H9 (cell line): Measurements from ENCODE around the gene STAC2. TPM values are rescaled to one million over a fixed set of nuclear protein-coding genes. Genes with fewer than 3 reads are reported as not detected.
"Not testable (repeated sequence)": the region's sequence is repeated elsewhere in the genome, so short reads cannot be mapped to it uniquely, and the experiment has no call there.

ENCODE experiments used
- DNase-seq: peaks from one replicate; pipeline ENCODE4 v3.0.0-alpha.2; 2017
- H2AFZ ChIP-seq: one replicate; pipeline ENCODE4 v1.6.1; 2013; ENCODE audit warnings: mild to moderate bottlenecking, low read length, control low read depth, moderate library complexity
- H2AK5ac ChIP-seq: 2 replicates; pipeline ENCODE4 v1.6.1; 2013; ENCODE audit warnings: low read length, control low read depth, mixed read lengths; ENCODE audit not compliant: insufficient read length
- H2BK120ac ChIP-seq: one replicate; pipeline ENCODE4 v1.6.1; 2013; ENCODE audit warnings: low read depth, mild to moderate bottlenecking, low read length, control low read depth, inconsistent platforms; ENCODE audit not compliant: poor library complexity, severe bottlenecking
- H2BK12ac ChIP-seq: 2 replicates; pipeline ENCODE4 v1.6.1; 2013; ENCODE audit warnings: low read length, control low read depth, mixed read lengths, low read depth; ENCODE audit not compliant: insufficient read length
- H2BK15ac ChIP-seq: 2 replicates; pipeline ENCODE4 v1.6.1; 2013; ENCODE audit warnings: low read depth, low read length, control low read depth
- H2BK20ac ChIP-seq: one replicate; pipeline ENCODE4 v1.6.1; 2013; ENCODE audit warnings: low read depth, mild to moderate bottlenecking, low read length, control low read depth, inconsistent platforms; ENCODE audit not compliant: poor library complexity, severe bottlenecking
- H2BK5ac ChIP-seq: 2 replicates; pipeline ENCODE4 v1.6.1; 2013; ENCODE audit warnings: low read length, control low read depth, mixed read lengths; ENCODE audit not compliant: insufficient read length
- H3K14ac ChIP-seq: 2 replicates; pipeline ENCODE4 v1.6.1; 2013; ENCODE audit warnings: low read length, control low read depth; ENCODE audit not compliant: insufficient read depth
- H3K18ac ChIP-seq: 2 replicates; pipeline ENCODE4 v1.6.1; 2013; ENCODE audit warnings: low read depth, mild to moderate bottlenecking, mixed read lengths, low read length, control low read depth; ENCODE audit not compliant: insufficient read length
- H3K23ac ChIP-seq: 2 replicates; pipeline ENCODE4 v1.6.1; 2013; ENCODE audit warnings: low read length, control low read depth, mixed read lengths, low read depth; ENCODE audit not compliant: insufficient read length
- H3K23me2 ChIP-seq: 2 replicates; pipeline ENCODE4 v1.6.1; 2013; ENCODE audit warnings: low read depth, mild to moderate bottlenecking, mixed read lengths, low read length, control low read depth; ENCODE audit not compliant: insufficient read length, poor library complexity, severe bottlenecking
- H3K27ac ChIP-seq: 2 replicates; pipeline ENCODE4 v1.5.1; 2013; ENCODE audit warnings: low read length, control low read depth, mixed read lengths, low read depth; ENCODE audit not compliant: insufficient read length
- H3K27me3 ChIP-seq: 2 replicates; pipeline ENCODE4 v1.6.1; 2013; ENCODE audit warnings: low read length, control low read depth, inconsistent platforms; ENCODE audit not compliant: insufficient read depth
- H3K4ac ChIP-seq: 2 replicates; pipeline ENCODE4 v1.6.1; 2013; ENCODE audit warnings: low read depth, mild to moderate bottlenecking, control low read depth, inconsistent platforms, low read length, moderate library complexity
- H3K4me1 ChIP-seq: 2 replicates; pipeline ENCODE4 v1.6.1; 2013; ENCODE audit warnings: low read length, control low read depth, inconsistent platforms; ENCODE audit not compliant: insufficient read depth
- H3K4me2 ChIP-seq: 2 replicates; pipeline ENCODE4 v1.6.1; 2013; ENCODE audit warnings: low read length, control low read depth, mixed read lengths; ENCODE audit not compliant: insufficient read length, insufficient read depth
- H3K56ac ChIP-seq: 2 replicates; pipeline ENCODE4 v1.6.1; 2013; ENCODE audit warnings: low read depth, mild to moderate bottlenecking, mixed read lengths, low read length, control low read depth; ENCODE audit not compliant: insufficient read length
- H3K79me1 ChIP-seq: 2 replicates; pipeline ENCODE4 v1.6.1; 2013; ENCODE audit warnings: low read depth, mild to moderate bottlenecking, moderate library complexity, low read length, control low read depth, inconsistent platforms; ENCODE audit not compliant: insufficient read depth, poor library complexity, severe bottlenecking
- H3K79me2 ChIP-seq: 2 replicates; pipeline ENCODE4 v1.6.1; 2013; ENCODE audit warnings: low read length, control low read depth, inconsistent platforms; ENCODE audit not compliant: insufficient read depth
- H3K9ac ChIP-seq: 2 replicates; pipeline ENCODE4 v1.6.1; 2013; ENCODE audit warnings: low read length, control low read depth, mixed read lengths; ENCODE audit not compliant: insufficient read length; ENCODE audit errors: extremely low read depth
- H3K9me3 ChIP-seq: one replicate; pipeline ENCODE4 v1.6.1; 2013; ENCODE audit warnings: low read depth, low read length, inconsistent platforms; ENCODE audit not compliant: control insufficient read depth
- H3T11ph ChIP-seq: one replicate; pipeline ENCODE4 v1.6.1; 2013; ENCODE audit warnings: mild to moderate bottlenecking, low read length, control low read depth, inconsistent platforms
- H4K20me1 ChIP-seq: one replicate; pipeline ENCODE4 v1.6.1; 2013; ENCODE audit not compliant: control insufficient read depth, insufficient read length, insufficient read depth
- H4K5ac ChIP-seq: 2 replicates; pipeline ENCODE4 v1.6.1; 2013; ENCODE audit warnings: low read depth, mild to moderate bottlenecking, mixed read lengths, low read length, control low read depth; ENCODE audit not compliant: insufficient read length
- H4K8ac ChIP-seq: replicated peaks from 2 replicates; pipeline ENCODE4 v1.6.1; 2013; ENCODE audit warnings: low read length, control low read depth, mixed read lengths, low read depth; ENCODE audit not compliant: insufficient read length
- H4K91ac ChIP-seq: 2 replicates; pipeline ENCODE4 v1.6.1; 2013; ENCODE audit warnings: low read depth, mild to moderate bottlenecking, moderate library complexity, mixed read lengths, low read length, control low read depth; ENCODE audit not compliant: insufficient read length
- H3K27ac Mint-ChIP-seq, 3 experiments: 2 replicates in 2 of 3; 3 replicates in 1 of 3; pipeline ENCODE4 v1.8.0; 2020 to 2021; ENCODE audit warnings: mixed read lengths in 3 of 3, mild to moderate bottlenecking in 1 of 3, moderate library complexity in 1 of 3
- H3K27me3 Mint-ChIP-seq: 2 replicates; pipeline ENCODE4 v1.8.0; 2021; ENCODE audit warnings: low read depth, mild to moderate bottlenecking, moderate library complexity, mixed read lengths
- H3K36me3 Mint-ChIP-seq, 3 experiments: 2 replicates in 2 of 3; 3 replicates in 1 of 3; pipeline ENCODE4 v1.8.0; 2020 to 2021; ENCODE audit warnings: low read depth in 3 of 3, mixed read lengths in 3 of 3; ENCODE audit not compliant: insufficient read depth in 1 of 3
- H3K4me1 Mint-ChIP-seq, 2 experiments: 2 replicates each; pipeline ENCODE4 v1.8.0; 2020; ENCODE audit warnings: mixed read lengths in 2 of 2
- H3K4me3 Mint-ChIP-seq, 2 experiments: 2 replicates in 1 of 2; 3 replicates in 1 of 2; pipeline ENCODE4 v1.8.0; 2020 to 2021; ENCODE audit warnings: mild to moderate bottlenecking in 2 of 2, mixed read lengths in 2 of 2, moderate library complexity in 1 of 2
- H3K9me3 Mint-ChIP-seq, 2 experiments: 2 replicates in 1 of 2; 3 replicates in 1 of 2; pipeline ENCODE4 v1.8.0; 2020; ENCODE audit warnings: mild to moderate bottlenecking in 2 of 2, mixed read lengths in 2 of 2, moderate library complexity in 1 of 2
- CTCF ChIP-seq: fragments of 200-600 bp; sonication (generic); conservative IDR thresholded peaks from 3 replicates; pipeline ENCODE4 v1.8.0; 2021; ENCODE audit warnings: antibody characterized with exemption, mild to moderate bottlenecking
- whole genome bisulfite sequencing: extraction: QIAGEN DNeasy Blood & Tissue Kit; methylation state at CpG from one replicate; pipeline ENCODE4 v1.1.7; 2013; ENCODE audit warnings: missing lambda C conversion rate, low lambda C conversion rate, mixed read lengths; ENCODE audit not compliant: insufficient read length; ENCODE audit errors: extremely low coverage; 5-methylcytosine and 5-hydroxymethylcytosine counted together
- total RNA-seq: library from RNA; stranded (reverse); gene quantifications from 2 replicates; pipeline ENCODE4 v1.2.1, GENCODE V29; 2021

The STAC2 gene
- total RNA-seq, 1 experiment from 2014 or later = 2.5 TPM

GRCh38 chr17:39251997-39252396 lies 26.3 kb upstream of the STAC2 start:
- peaks cover 0 to 9% (median 8%) of the 10 kb centered on the region in 3 experiments; a peak in 3 of 7 replicates for H3K36me3 Mint-ChIP-seq
- no peaks in the 10 kb centered on the region; a peak in 1 of 5 replicates for H3K9me3 Mint-ChIP-seq
- Histone ChIP-seq H2BK5ac (no peak overlapping the region), H4K20me1 (peaks cover 2% of the 10 kb centered on the region), H4K5ac (no peak overlapping the region), H2BK15ac (no peak overlapping the region), H2AK5ac (no peak overlapping the region), H2AFZ (no peak overlapping the region), H3K79me2 (no peaks in the 10 kb centered on the region), H4K91ac (no peak overlapping the region), H3K23ac (no peak overlapping the region), H3K27ac (no peak overlapping the region), H3K9ac (no peak overlapping the region), H3K14ac (no peak overlapping the region), H3K4ac (no peak overlapping the region), H3K4me1 (no peaks in the 10 kb centered on the region), H2BK20ac (no peak overlapping the region), H3K4me2 (no peak overlapping the region), H2BK12ac (no peak overlapping the region), H3K18ac (no peak overlapping the region), H3K56ac (no peak overlapping the region), H3T11ph (no peak overlapping the region), H3K23me2 (no peaks in the 10 kb centered on the region), H3K27me3 (no peaks in the 10 kb centered on the region), H2BK120ac (no peak overlapping the region), H3K9me3 (no peaks in the 10 kb centered on the region), H3K79me1 (no peaks in the 10 kb centered on the region), H4K8ac (no peak overlapping the region)
- no peak for DNase-seq
- peaks cover 14 to 19% of the 10 kb centered on the region in 2 experiments for H3K4me1 Mint-ChIP-seq
- no peak for TF ChIP-seq CTCF
- H3K27me3 Mint-ChIP-seq = no peaks in the 10 kb centered on the region
- H3K4me3 Mint-ChIP-seq = no peak overlapping the region; a peak in 1 of 5 replicates
- no peak overlapping the region for H3K27ac Mint-ChIP-seq
- no CpG with 5 or more reads among the region's 1 CpG for WGBS

GRCh38 chr17:39250076-39250475 lies 24.3 kb upstream of the STAC2 start:
- not testable (repeated sequence) for H3K36me3 Mint-ChIP-seq, H3K27me3 Mint-ChIP-seq
- WGBS = no CpG with 5 or more reads among the region's 12 CpGs

More at GRCh38 chr17:39250076-39250475, 24.3 kb upstream of the STAC2 start:
- not testable (repeated sequence) for H3K56ac ChIP-seq, H3K23ac ChIP-seq, H3K4ac ChIP-seq, H4K8ac ChIP-seq, H4K5ac ChIP-seq, H3K27ac ChIP-seq, H2BK12ac ChIP-seq, H2BK120ac ChIP-seq, H2AFZ ChIP-seq, H3K79me2 ChIP-seq, H3K9me3 Mint-ChIP-seq, H4K20me1 ChIP-seq, DNase-seq, H3K4me1 ChIP-seq, H4K91ac ChIP-seq, H2BK20ac ChIP-seq, H2AK5ac ChIP-seq, H3T11ph ChIP-seq, H3K27ac Mint-ChIP-seq, H2BK15ac ChIP-seq, H3K4me3 Mint-ChIP-seq, H3K9me3 ChIP-seq, H3K23me2 ChIP-seq, H3K18ac ChIP-seq, H3K14ac ChIP-seq, H3K9ac ChIP-seq, H3K27me3 ChIP-seq, H3K79me1 ChIP-seq, H3K4me2 ChIP-seq, H2BK5ac ChIP-seq
- H3K4me1 Mint-ChIP-seq = peaks cover 14 to 19% of the 10 kb centered on the region in 2 experiments
